Measurements from ENCODE around the gene SLC24A3. TPM values are rescaled to one million over a fixed set of nuclear protein-coding genes. Genes with fewer than 3 reads are reported as not detected.

The SLC24A3 gene
- total and polyA plus RNA-seq, 2 experiments from 2014 or later: 0.48 to 1.7 TPM

DNA sequence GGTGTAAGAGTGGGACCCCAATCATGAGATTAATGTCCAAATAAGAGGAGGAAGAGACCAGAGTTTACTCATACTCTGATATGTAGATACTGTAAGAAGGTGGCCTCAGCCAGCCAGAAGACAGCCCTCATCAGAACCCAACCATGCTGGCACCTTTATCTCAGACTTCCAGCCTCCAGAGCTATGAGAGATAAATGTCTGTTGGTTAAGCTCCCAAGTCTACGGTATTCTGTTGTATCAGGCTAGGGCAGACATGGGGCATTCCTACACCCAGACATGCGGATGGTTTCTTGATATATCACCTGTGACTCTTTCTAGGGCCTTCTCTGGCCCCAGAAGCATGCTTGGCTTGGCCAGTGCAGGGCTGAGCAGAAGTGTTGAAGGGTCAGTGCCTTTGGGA, 298.2 kb downstream of the SLC24A3 start:
- Histone ChIP-seq H4K20me1 (ENCODE audit: insufficient read depth, poor library complexity, severe bottlenecking) (no peaks in the 10 kb centered on the region), H3K4me2 (no peak overlapping the region), H3K4me3 (no peak overlapping the region), H3K4me1 (ENCODE audit: insufficient read depth) (no peaks in the 10 kb centered on the region), H3K79me2 (no peaks in the 10 kb centered on the region), H3K27me3 (peaks cover 3% of the 10 kb centered on the region), H3K36me3 (replicated peaks; ENCODE audit: insufficient read depth, low read depth) (no peaks in the 10 kb centered on the region), H2AFZ (no peak overlapping the region), H3K9me2 (replicated peaks; ENCODE audit: insufficient read depth) (no peaks in the 10 kb centered on the region), H3K27ac (no peak overlapping the region), H3K9me3 (ENCODE audit: low read depth) (no peaks in the 10 kb centered on the region)
- DNase-seq (ENCODE audit: low spot score): no peak
- TF ChIP-seq EZH2phosphoT487 (IDR thresholded peaks at IDR 0.05; ENCODE audit: low read depth, severe bottlenecking, unreplicated experiment): no peak
- TF ChIP-seq, protein P1, sequence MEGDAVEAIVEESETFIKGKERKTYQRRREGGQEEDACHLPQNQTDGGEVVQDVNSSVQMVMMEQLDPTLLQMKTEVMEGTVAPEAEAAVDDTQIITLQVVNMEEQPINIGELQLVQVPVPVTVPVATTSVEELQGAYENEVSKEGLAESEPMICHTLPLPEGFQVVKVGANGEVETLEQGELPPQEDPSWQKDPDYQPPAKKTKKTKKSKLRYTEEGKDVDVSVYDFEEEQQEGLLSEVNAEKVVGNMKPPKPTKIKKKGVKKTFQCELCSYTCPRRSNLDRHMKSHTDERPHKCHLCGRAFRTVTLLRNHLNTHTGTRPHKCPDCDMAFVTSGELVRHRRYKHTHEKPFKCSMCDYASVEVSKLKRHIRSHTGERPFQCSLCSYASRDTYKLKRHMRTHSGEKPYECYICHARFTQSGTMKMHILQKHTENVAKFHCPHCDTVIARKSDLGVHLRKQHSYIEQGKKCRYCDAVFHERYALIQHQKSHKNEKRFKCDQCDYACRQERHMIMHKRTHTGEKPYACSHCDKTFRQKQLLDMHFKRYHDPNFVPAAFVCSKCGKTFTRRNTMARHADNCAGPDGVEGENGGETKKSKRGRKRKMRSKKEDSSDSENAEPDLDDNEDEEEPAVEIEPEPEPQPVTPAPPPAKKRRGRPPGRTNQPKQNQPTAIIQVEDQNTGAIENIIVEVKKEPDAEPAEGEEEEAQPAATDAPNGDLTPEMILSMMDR (IDR thresholded peaks at IDR 0.05; ENCODE audit: poor library complexity): no peak
- no peak for TF ChIP-seq EZH2 (IDR thresholded peaks at IDR 0.05; ENCODE audit: borderline replicate concordance)
- 80% methylated on average over 2 of the region's 2 CpGs for WGBS (ENCODE audit: low lambda C conversion rate, missing lambda C conversion rate)

DNA sequence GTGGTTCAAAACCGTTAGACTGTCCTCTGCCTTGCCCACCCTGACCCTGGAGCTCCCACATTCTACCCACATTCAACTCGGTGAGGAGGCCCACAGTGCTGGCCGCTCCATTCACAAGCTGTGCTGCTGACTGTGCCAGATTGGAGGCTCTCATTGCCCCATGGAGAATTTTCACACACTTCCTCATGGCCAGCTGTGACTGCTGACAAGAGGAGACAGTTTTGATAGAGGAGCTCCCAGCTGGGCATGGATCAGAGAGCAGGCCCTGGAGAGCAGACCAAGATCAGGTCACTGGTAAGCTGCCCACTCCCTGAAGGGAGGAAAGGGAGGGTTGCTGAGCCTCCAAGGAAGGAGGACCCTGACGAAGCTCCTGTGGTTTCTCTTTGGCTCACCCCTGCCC, 299.5 kb downstream of the SLC24A3 start:
- H3K36me3 ChIP-seq (replicated peaks; ENCODE audit: insufficient read depth, low read depth): no peaks in the 10 kb centered on the region
- H2AFZ ChIP-seq: no peak overlapping the region
- no peaks in the 10 kb centered on the region for H3K79me2 ChIP-seq
- H4K20me1 ChIP-seq (ENCODE audit: insufficient read depth, poor library complexity, severe bottlenecking): no peaks in the 10 kb centered on the region
- DNase-seq (ENCODE audit: low spot score): no peak
- TF ChIP-seq EZH2 (IDR thresholded peaks at IDR 0.05; ENCODE audit: borderline replicate concordance) (no peak), EZH2phosphoT487 (IDR thresholded peaks at IDR 0.05; ENCODE audit: low read depth, severe bottlenecking, unreplicated experiment) (no peak)
- TF ChIP-seq, protein P1 (IDR thresholded peaks at IDR 0.05; ENCODE audit: poor library complexity): no peak
- no peaks in the 10 kb centered on the region for H3K9me2 ChIP-seq (replicated peaks; ENCODE audit: insufficient read depth)
- 89% methylated on average over 4 of the region's 4 CpGs for WGBS (ENCODE audit: low lambda C conversion rate, missing lambda C conversion rate)
- no peak overlapping the region for H3K4me2 ChIP-seq
- H3K27ac ChIP-seq: no peak overlapping the region
- no peaks in the 10 kb centered on the region for H3K9me3 ChIP-seq (ENCODE audit: low read depth)
- H3K4me1 ChIP-seq (ENCODE audit: insufficient read depth): no peaks in the 10 kb centered on the region
- H3K4me3 ChIP-seq: no peak overlapping the region
- no peaks in the 10 kb centered on the region for H3K27me3 ChIP-seq

- H2AFZ ChIP-seq: no peak overlapping the region
- no peaks in the 10 kb centered on the region for H3K79me2 ChIP-seq
- no peaks in the 10 kb centered on the region for H4K20me1 ChIP-seq (ENCODE audit: insufficient read depth, poor library complexity, severe bottlenecking)
- no peak overlapping the region for H3K4me2 ChIP-seq
- H3K9me3 ChIP-seq (ENCODE audit: low read depth): no peaks in the 10 kb centered on the region
- H3K4me3 ChIP-seq: no peak overlapping the region
- H3K27me3 ChIP-seq: no peaks in the 10 kb centered on the region
- WGBS (ENCODE audit: low lambda C conversion rate, missing lambda C conversion rate): 83% methylated on average over 3 of the region's 3 CpGs
- TF ChIP-seq, protein P1 (IDR thresholded peaks at IDR 0.05; ENCODE audit: poor library complexity): no peak
- TF ChIP-seq EZH2 (IDR thresholded peaks at IDR 0.05; ENCODE audit: borderline replicate concordance): no peak
- TF ChIP-seq EZH2phosphoT487 (IDR thresholded peaks at IDR 0.05; ENCODE audit: low read depth, severe bottlenecking, unreplicated experiment): no peak
- no peaks in the 10 kb centered on the region for H3K36me3 ChIP-seq (replicated peaks; ENCODE audit: insufficient read depth, low read depth)
- no peaks in the 10 kb centered on the region for H3K9me2 ChIP-seq (replicated peaks; ENCODE audit: insufficient read depth)
- no peak for DNase-seq (ENCODE audit: low spot score)
- no peak overlapping the region for H3K27ac ChIP-seq
- H3K4me1 ChIP-seq (ENCODE audit: insufficient read depth): no peaks in the 10 kb centered on the region
These were observed 300.6 kb downstream of the SLC24A3 start for GRCh38 chr20:19512886-19513677.
